ENCODE measurements around the gene LSMEM2.

LSMEM2 gene

GRCh38 chr3:50278880-50279224 is at the start of gene LSMEM2:
Gene LSMEM2, plus strand, starts transcription at chr3:50279087. Its CDS starts 27 bp downstream, at chr3:50279114.
- no peak within 1 kb of the TSS for H3K4me3 ChIP-seq (ENCODE audit: low read length)

GRCh38 chr3:50229490-50229889 is 49.4 kb upstream of the LSMEM2 start:
- no peak for DNase-seq (ENCODE audit: low read depth, low spot score)
- Histone ChIP-seq H3K9me3 (ENCODE audit: control insufficient read depth, insufficient read depth, low read length) (no peaks in the 10 kb centered on the region), H3K36me3 (ENCODE audit: control insufficient read depth, insufficient read depth, low read length) (no peaks in the 10 kb centered on the region), H3K4me1 (ENCODE audit: control insufficient read depth, insufficient read depth, low read length) (peaks cover 5% of the 10 kb centered on the region), H3K27me3 (ENCODE audit: control insufficient read depth, insufficient read depth, low read length) (no peaks in the 10 kb centered on the region), H3K4me3 (ENCODE audit: low read length) (no peak overlapping the region), H3K27ac (ENCODE audit: low read length) (no peak overlapping the region)
- WGBS (ENCODE audit: insufficient coverage, insufficient read length) = no CpG with 5 or more reads among the region's 3 CpGs

More at GRCh38 chr3:50278880-50279224, at the start of gene LSMEM2:
- H3K4me1 ChIP-seq (ENCODE audit: control insufficient read depth, insufficient read depth, low read length) = peaks cover 9% of the 10 kb centered on the region
- no CpG with 5 or more reads among the region's 2 CpGs for WGBS (ENCODE audit: insufficient coverage, insufficient read length)
- peaks cover 9% of the 10 kb centered on the region; the same call in 1 of the 2 replicates for H3K27me3 ChIP-seq (ENCODE audit: control insufficient read depth, insufficient read depth, low read length)
- no peaks in the 10 kb centered on the region for H3K9me3 ChIP-seq (ENCODE audit: control insufficient read depth, insufficient read depth, low read length)
- no peak within 1 kb of the TSS for H3K27ac ChIP-seq (ENCODE audit: low read length)
- DNase-seq (ENCODE audit: low read depth, low spot score) = no peak
- H3K36me3 ChIP-seq (ENCODE audit: control insufficient read depth, insufficient read depth, low read length) = no peaks in the 10 kb centered on the region

- no peak overlapping the region for H3K4me3 ChIP-seq (ENCODE audit: low read length)
- H3K9me3 ChIP-seq (ENCODE audit: control insufficient read depth, insufficient read depth, low read length) = no peaks in the 10 kb centered on the region
- H3K4me1 ChIP-seq (ENCODE audit: control insufficient read depth, insufficient read depth, low read length) = peaks cover 5% of the 10 kb centered on the region
- H3K27me3 ChIP-seq (ENCODE audit: control insufficient read depth, insufficient read depth, low read length) = no peaks in the 10 kb centered on the region
- H3K36me3 ChIP-seq (ENCODE audit: control insufficient read depth, insufficient read depth, low read length) = no peaks in the 10 kb centered on the region
- H3K27ac ChIP-seq (ENCODE audit: low read length) = no peak overlapping the region
- no CpG with 5 or more reads among the region's 8 CpGs for WGBS (ENCODE audit: insufficient coverage, insufficient read length)
- DNase-seq (ENCODE audit: low read depth, low spot score) = no peak
These were observed 48.6 kb upstream of the LSMEM2 start for GRCh38 chr3:50230104-50230793.

- H3K27me3 ChIP-seq (ENCODE audit: control insufficient read depth, insufficient read depth, low read length) = no peaks in the 10 kb centered on the region
- H3K36me3 ChIP-seq (ENCODE audit: control insufficient read depth, insufficient read depth, low read length) = no peaks in the 10 kb centered on the region
- no CpG with 5 or more reads among the region's 4 CpGs for WGBS (ENCODE audit: insufficient coverage, insufficient read length)
- no peak for DNase-seq (ENCODE audit: low read depth, low spot score)
- no peak overlapping the region for H3K27ac ChIP-seq (ENCODE audit: low read length)
- no peak overlapping the region for H3K4me3 ChIP-seq (ENCODE audit: low read length)
- H3K4me1 ChIP-seq (ENCODE audit: control insufficient read depth, insufficient read depth, low read length) = peaks cover 5% of the 10 kb centered on the region
- no peaks in the 10 kb centered on the region for H3K9me3 ChIP-seq (ENCODE audit: control insufficient read depth, insufficient read depth, low read length)
These were observed 48.1 kb upstream of the LSMEM2 start for GRCh38 chr3:50230794-50231125.

- Histone ChIP-seq H3K9me3 (ENCODE audit: control insufficient read depth, insufficient read depth, low read length) (no peaks in the 10 kb centered on the region), H3K36me3 (ENCODE audit: control insufficient read depth, insufficient read depth, low read length) (no peaks in the 10 kb centered on the region), H3K4me1 (ENCODE audit: control insufficient read depth, insufficient read depth, low read length) (peaks cover 5% of the 10 kb centered on the region), H3K4me3 (ENCODE audit: low read length) (no peak overlapping the region), H3K27me3 (ENCODE audit: control insufficient read depth, insufficient read depth, low read length) (no peaks in the 10 kb centered on the region), H3K27ac (ENCODE audit: low read length) (no peak overlapping the region)
- DNase-seq (ENCODE audit: low read depth, low spot score) = no peak
- WGBS (ENCODE audit: insufficient coverage, insufficient read length) = no CpG with 5 or more reads among the region's 5 CpGs
These were observed 47.3 kb upstream of the LSMEM2 start for GRCh38 chr3:50231581-50231980.

GRCh38 chr3:50232303-50232702 is 46.6 kb upstream of the LSMEM2 start:
- no peaks in the 10 kb centered on the region for H3K36me3 ChIP-seq (ENCODE audit: control insufficient read depth, insufficient read depth, low read length)
- no CpG with 5 or more reads among the region's 3 CpGs for WGBS (ENCODE audit: insufficient coverage, insufficient read length)
- H3K4me3 ChIP-seq (ENCODE audit: low read length) = no peak overlapping the region
- peaks cover 5% of the 10 kb centered on the region for H3K4me1 ChIP-seq (ENCODE audit: control insufficient read depth, insufficient read depth, low read length)
- H3K27ac ChIP-seq (ENCODE audit: low read length) = no peak overlapping the region
- DNase-seq (ENCODE audit: low read depth, low spot score) = no peak
- H3K27me3 ChIP-seq (ENCODE audit: control insufficient read depth, insufficient read depth, low read length) = no peaks in the 10 kb centered on the region
- H3K9me3 ChIP-seq (ENCODE audit: control insufficient read depth, insufficient read depth, low read length) = no peaks in the 10 kb centered on the region

- Histone ChIP-seq H3K27me3 (ENCODE audit: control insufficient read depth, insufficient read depth, low read length) (no peaks in the 10 kb centered on the region), H3K4me1 (ENCODE audit: control insufficient read depth, insufficient read depth, low read length) (peaks cover 5% of the 10 kb centered on the region), H3K36me3 (ENCODE audit: control insufficient read depth, insufficient read depth, low read length) (no peaks in the 10 kb centered on the region), H3K9me3 (ENCODE audit: control insufficient read depth, insufficient read depth, low read length) (no peaks in the 10 kb centered on the region), H3K4me3 (ENCODE audit: low read length) (no peak overlapping the region), H3K27ac (ENCODE audit: low read length) (no peak overlapping the region)
- no CpG with 5 or more reads among the region's 4 CpGs for WGBS (ENCODE audit: insufficient coverage, insufficient read length)
- DNase-seq (ENCODE audit: low read depth, low spot score) = no peak
These were observed 45.7 kb upstream of the LSMEM2 start for GRCh38 chr3:50233176-50233575.

GRCh38 chr3:50235716-50236483 is 43.0 kb upstream of the LSMEM2 start, which contains the start of gene GNAI2:
Gene GNAI2, plus strand, starts transcription at chr3:50236204. Its CDS starts 132 bp downstream, at chr3:50236336.
- no CpG with 5 or more reads among the region's 75 CpGs for WGBS (ENCODE audit: insufficient coverage, insufficient read length)
- DNase-seq (ENCODE audit: low read depth, low spot score) = peak; percentile 92
- no peaks in the 10 kb centered on the region for H3K36me3 ChIP-seq (ENCODE audit: control insufficient read depth, insufficient read depth, low read length)
- H3K4me1 ChIP-seq (ENCODE audit: control insufficient read depth, insufficient read depth, low read length) = peaks cover 7% of the 10 kb centered on the region
- no peaks in the 10 kb centered on the region for H3K27me3 ChIP-seq (ENCODE audit: control insufficient read depth, insufficient read depth, low read length)
- no peak within 1 kb of the TSS for H3K27ac ChIP-seq (ENCODE audit: low read length)
- H3K9me3 ChIP-seq (ENCODE audit: control insufficient read depth, insufficient read depth, low read length) = no peaks in the 10 kb centered on the region
- H3K4me3 ChIP-seq (ENCODE audit: low read length) = peak within 1 kb of the TSS; percentile 92

- Histone ChIP-seq H3K36me3 (ENCODE audit: control insufficient read depth, insufficient read depth, low read length) (no peaks in the 10 kb centered on the region), H3K4me3 (ENCODE audit: low read length) (peak overlapping the region; percentile 92), H3K9me3 (ENCODE audit: control insufficient read depth, insufficient read depth, low read length) (no peaks in the 10 kb centered on the region), H3K27me3 (ENCODE audit: control insufficient read depth, insufficient read depth, low read length) (no peaks in the 10 kb centered on the region), H3K4me1 (ENCODE audit: control insufficient read depth, insufficient read depth, low read length) (peaks cover 10% of the 10 kb centered on the region), H3K27ac (ENCODE audit: low read length) (no peak overlapping the region)
- DNase-seq (ENCODE audit: low read depth, low spot score) = no peak
- no CpG with 5 or more reads among the region's 13 CpGs for WGBS (ENCODE audit: insufficient coverage, insufficient read length)
These were observed 42.3 kb upstream of the LSMEM2 start for GRCh38 chr3:50236484-50237132.

- DNase-seq (ENCODE audit: low read depth, low spot score) = no peak
- Histone ChIP-seq H3K27me3 (ENCODE audit: control insufficient read depth, insufficient read depth, low read length) (no peaks in the 10 kb centered on the region), H3K27ac (ENCODE audit: low read length) (no peak overlapping the region), H3K9me3 (ENCODE audit: control insufficient read depth, insufficient read depth, low read length) (no peaks in the 10 kb centered on the region), H3K36me3 (ENCODE audit: control insufficient read depth, insufficient read depth, low read length) (no peaks in the 10 kb centered on the region), H3K4me1 (ENCODE audit: control insufficient read depth, insufficient read depth, low read length) (peaks cover 16% of the 10 kb centered on the region), H3K4me3 (ENCODE audit: low read length) (peak overlapping the region; percentile 92; the same call in 1 of the 2 replicates)
- WGBS (ENCODE audit: insufficient coverage, insufficient read length) = no CpG with 5 or more reads among the region's 7 CpGs
These were observed 41.7 kb upstream of the LSMEM2 start for GRCh38 chr3:50237133-50237651.

Measured in iPS DF 6.9 (cell line).